Activated CD4-positive, CD25-positive, alpha-beta regulatory T cell treated with anti-CD3 and anti-CD28 coated beads, Interleukin-2, amount 50 U/mL, for 24 hours (primary cell): Measurements from ENCODE around the gene ZFR2.
"Not testable (repeated sequence)": the region's sequence is repeated elsewhere in the genome, so short reads cannot be mapped to it uniquely, and the experiment has no call there.

Experiments used
- ATAC-seq, 2 donors: fragments of 150-1000 bp; cut with Tn5 transposase; one replicate each; pipeline ENCODE4 v1.10.0; 2021; ENCODE audit warnings: mild to moderate bottlenecking in 1 of 2, moderate library complexity in 1 of 2

Gene ZFR2

DNA sequence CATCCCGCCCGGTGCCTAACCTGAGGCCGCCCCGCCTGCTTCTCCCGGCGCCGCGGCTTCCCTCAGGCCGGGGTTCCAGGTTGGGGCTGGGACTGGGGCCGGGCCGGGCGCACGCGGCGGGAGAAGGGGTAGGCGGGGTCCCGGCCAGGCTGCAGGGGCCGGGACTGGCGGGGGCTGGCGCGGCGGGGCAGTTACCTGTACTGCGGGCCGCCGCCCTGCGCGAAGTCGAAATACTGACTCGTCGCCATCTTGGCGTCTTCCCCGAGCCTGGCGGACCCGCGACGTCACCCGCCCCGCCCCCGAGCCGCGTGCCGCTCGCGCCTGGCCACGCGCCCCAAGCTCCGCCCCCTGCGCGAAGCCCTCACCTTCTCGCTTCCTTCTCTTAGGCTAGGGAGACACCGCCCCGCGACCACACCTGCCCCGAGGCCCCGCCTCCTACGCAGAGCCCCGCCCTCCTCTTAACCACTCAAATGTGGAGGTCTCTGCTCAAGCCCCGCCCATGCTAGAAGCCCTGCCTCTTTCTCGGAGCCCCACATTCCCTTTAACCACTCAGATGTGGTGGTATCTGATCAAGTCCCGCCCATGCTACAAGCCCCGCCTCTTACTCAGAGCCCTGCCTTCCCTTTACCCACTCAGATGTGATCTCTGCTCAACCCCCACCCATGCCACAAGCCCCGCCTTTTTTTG lies at the start of gene ZFR2:
Gene ZFR2, minus strand, starts transcription at position 269 of the 687 bp plus-strand sequence. Its CDS starts 21 bp downstream, at position 248.
- no peak for ATAC-seq

DNA sequence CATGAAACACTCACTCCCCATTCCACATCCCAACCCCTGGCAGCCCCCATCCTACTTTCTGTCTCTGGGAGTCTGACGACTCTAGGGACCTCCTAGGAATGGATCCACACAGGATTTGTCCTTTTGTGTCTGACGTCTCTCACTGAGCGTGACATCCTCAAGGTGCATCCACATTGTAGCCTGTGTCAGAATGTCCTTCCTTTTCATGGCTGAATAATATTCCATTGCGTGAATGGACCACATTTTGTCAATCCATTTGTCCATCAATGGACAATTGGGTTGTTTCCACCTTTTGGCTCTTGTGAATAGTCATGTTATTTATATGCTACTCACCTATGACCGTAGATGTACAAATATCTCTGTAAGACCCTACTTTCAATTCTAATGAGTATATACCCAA lies 47.2 kb upstream of the ZFR2 start:
- ATAC-seq, result no peak

DNA sequence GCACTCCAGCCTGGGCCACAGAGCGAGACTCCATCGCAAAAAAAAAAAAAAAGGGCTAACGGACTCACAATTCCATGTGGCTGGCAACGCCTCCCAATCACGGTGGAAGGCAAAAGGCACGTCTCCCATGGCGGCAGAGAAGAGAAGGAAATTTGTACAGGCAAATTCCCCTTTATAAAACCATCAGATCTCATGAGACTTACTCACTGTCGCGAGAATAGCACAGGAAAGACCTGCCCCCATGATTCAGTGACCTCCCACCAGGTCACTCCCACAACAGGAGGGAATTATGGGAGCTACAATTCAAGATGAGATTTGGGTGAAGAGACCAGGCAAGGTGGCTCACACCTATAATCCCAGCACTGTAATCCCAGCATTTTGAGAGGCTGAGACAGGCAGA lies 45.4 kb upstream of the ZFR2 start:
- ATAC-seq, result no peak

DNA sequence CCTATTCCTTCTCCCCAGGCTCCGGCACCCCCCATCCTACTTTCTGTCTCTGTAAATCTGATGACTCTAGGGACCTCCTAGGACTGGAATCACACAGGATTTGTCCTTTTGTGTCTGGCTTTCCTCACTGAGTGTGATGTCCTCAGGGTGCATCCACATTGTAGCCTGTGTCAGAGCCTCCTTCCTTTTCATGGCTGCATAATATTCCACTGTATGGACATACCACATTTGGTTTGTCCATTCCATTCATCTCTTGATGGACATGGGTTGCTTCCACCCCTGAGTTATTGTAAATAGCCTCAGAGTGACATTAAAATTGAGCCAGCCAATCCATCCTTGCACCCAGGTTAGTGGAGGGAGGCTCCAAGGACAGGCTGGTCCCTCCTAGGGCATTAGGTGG lies 41.3 kb upstream of the ZFR2 start:
- no peak for ATAC-seq

DNA sequence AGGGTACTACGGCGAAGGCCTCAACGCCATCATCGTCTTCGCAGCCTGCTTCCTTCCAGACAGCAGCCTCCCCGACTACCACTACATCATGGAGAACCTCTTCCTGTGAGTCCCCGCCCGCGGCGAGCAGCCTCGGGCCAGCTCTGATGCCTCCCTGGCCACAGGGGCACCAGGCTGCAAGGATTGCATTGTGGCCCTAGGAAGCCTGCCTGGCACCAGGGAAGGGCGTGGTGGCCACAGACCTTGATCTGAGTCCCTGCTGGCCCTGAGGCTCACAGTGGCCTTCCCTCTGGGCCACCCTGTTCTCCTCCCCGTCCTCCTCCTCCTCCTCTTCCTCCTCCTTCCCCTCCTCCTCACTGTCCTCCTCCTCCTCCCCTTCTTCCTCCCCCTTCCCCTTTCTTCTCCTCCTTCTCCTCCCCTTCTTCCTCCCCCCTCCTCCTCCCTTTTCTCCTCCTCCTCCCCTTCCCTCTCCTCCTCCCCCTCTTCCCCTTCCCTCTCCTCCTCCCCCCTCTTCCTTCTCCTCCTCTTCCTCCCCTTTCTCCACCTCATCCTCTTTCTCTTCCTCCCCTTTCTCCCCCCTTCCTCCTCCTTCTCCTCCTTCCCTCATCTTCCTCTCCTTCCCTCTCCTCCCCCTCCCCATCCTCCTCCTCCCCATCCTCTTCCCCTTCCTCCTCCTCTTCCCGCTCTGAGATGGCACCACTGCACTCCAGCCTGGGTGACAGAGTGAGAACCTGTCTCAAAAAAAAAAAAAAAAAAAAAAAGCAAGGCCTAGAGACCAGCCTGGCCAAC lies 39.6 kb upstream of the ZFR2 start:
- ATAC-seq, result no peak

DNA sequence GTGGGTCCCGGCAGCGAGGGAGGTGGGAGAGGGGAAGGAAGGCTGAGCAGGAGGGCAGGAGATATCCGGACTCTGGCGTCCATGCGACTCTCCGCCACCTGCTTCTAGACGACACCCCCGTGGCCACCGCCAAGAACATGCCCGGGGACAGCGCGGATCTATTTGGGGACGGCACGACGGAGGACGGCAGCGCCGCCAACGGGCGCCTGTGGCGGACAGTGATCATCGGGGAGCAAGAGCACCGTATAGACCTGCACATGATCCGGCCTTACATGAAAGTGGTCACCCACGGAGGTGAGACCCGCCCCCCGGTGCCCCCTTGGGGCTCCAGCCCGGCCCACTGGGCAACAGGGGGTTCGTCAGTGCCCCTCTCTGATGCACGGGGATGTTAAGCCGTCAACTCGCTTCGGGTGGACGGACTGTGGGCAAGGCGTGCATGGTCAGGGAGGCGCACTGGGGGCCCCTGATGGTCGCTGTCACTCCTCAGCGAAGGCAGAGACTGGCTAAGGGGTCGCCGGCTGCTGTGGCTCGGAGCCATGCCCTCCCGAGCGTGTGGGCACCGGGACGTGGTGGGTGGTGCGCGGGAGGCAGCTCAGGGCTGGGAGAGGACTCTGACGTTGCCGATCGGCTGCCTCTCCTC lies 38.9 kb upstream of the ZFR2 start:
- no peak for ATAC-seq

DNA sequence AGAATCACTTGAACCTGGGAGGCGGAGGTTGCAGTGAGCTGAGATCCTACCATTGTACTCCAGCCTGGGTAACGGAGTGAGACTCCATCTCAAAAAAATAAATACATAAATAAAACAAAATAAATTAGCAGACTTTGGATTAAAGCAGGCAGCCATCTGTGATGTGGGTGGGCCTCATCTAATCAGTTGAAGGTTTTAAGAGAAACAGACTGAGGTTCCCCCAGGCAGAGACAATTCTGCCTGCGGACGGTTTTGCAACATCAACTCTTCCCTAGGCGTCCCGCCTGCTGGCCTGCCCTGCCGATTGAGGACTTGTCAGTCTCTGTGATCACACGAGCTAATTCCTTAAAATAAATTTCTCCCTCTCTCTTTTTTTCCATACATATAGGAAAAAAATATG lies 35.4 kb upstream of the ZFR2 start:
- ATAC-seq, result no peak

DNA sequence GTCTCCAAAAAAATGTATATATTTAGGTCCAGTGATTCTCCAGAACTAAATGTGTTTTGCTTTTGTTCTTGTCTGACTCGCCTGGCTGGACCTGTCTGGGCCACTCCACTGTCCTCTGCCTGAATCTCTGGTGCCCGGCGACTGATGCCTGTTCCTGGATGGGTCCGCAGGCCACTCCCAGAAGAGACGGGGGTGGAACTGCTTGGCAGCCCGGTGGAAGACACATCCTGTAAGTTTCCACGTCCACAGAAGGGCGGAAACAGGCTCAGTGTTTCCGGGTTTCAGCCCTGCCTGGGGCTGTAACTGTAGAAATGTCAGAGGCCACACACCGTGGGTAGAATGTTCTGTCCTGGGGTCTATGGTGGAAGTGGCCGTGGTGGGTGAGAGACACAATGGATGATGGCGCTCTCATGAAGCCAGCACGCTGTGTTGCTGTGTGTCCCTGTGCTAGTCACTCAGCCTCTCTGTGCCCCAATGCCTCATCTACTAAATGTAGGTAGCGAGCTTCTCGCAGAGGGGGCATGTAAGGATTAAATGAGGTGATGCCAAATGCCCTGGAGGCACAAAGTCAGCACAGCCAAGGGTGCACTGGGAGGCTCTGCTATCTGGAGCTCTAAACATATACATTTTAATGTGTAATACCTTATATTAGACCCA lies 33.6 kb upstream of the ZFR2 start:
- ATAC-seq, result no peak

DNA sequence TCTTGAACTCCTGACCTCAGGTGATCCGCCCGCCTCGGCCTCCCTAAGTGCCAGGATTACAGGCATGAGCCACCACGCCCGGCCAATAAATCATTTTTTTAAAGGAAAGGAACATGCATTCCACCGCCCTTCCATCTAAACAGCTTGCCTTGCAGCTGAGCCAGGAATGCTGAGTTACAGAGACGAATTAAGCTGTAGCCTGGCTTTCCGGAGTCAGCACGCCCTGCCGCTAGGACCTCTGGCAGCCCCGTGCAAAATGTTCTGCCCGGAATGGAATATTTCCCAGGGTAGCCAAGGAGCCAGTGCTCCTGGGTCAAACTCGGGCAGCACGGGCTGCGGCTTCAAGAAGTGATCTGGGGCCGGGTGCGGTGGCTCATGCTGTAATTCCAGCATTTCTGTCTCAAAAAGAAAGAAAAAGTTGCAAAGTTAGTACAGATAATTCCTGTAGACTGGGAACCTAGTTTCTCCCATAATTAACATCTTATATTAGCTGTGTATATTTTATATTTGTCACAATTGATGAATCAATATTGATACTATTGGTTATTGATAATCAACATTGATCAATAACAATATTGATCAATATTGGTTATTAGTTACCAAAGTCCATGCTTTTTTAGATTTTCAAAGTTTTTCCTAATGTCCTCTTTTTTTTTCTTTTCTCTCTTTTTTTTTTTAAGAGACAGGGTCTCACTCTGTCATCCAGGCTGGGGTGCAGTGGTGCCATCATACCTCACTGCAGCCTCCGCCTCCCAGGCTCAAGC lies 30.9 kb upstream of the ZFR2 start:
- ATAC-seq, result no peak

DNA sequence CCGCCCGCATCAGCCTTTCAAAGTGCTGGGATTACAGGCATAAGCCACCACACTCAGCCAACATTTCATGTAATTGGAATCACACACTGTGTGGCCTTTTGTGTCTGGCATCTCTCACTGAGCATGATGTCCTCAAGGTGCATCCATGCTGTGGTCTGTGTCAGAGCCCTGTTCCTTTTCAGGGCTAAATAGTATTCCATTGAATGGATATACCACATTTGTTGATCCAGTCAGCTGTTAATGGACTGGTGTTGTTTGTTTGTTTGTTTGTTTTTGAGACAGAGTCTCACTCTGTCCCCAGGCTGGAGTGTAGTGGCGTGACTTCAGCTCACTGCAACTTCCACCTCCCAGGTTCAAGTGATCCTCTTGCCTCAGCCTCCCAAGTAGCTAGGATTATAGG lies 29.6 kb upstream of the ZFR2 start:
- no peak for ATAC-seq

DNA sequence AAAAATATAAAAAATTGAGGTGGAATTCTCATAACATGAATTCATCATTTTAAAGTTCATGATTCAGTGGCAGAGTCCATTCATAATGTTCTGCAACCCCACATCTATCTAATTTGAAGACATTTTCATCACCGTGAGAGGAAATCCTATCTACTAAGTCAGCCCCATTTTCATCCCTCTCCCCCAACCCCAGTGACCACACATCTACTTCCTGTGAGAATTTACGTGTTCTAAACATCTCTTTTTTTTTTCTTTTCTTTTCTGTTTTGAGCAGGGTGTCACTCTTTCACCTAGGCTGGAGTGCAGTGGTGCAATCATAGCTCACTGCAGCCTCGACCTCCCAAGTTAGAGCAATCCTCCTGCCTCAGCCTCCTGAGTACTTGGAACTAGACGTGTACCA lies 29.1 kb upstream of the ZFR2 start:
- ATAC-seq, result no peak

DNA sequence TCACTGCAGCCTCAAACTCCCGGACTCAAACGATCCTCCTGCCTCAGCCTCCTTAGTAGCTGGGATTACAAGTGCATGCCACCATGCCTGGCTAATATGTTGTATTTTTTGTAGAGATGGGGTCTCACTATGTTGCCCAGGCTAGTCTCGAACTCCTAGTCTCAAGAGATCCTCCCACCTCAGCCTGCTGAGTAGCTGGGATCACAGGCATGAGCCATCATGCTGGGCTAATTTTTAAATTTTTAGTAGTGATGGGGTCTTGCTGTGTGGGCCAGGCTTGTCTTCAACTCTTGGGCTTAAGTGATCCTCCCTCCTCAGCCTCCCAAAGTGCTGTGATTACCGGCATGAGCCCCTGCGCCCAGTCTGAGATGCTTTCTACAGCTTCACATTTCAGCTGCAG lies 26.9 kb upstream of the ZFR2 start:
- no peak for ATAC-seq

DNA sequence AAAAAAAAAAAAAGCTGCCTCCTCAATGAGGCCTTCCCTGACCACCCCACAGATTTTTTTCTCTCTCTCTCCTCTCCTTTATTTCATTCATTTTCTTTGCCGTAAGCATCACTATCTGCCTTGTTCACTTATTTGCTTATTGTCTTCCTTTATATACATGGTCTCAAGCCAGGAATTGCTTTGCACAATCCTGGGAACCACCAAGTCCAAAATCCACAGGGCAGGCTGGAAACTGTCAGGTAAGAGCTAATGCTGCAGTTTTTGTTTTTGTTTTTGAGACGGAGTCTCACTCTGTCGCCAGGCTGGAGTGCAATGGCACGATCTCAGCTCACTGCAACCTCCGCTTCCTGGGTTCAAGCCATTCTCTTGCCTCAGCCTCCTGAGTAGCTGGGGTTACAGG lies 26.1 kb upstream of the ZFR2 start:
- not testable (repeated sequence) for ATAC-seq

DNA sequence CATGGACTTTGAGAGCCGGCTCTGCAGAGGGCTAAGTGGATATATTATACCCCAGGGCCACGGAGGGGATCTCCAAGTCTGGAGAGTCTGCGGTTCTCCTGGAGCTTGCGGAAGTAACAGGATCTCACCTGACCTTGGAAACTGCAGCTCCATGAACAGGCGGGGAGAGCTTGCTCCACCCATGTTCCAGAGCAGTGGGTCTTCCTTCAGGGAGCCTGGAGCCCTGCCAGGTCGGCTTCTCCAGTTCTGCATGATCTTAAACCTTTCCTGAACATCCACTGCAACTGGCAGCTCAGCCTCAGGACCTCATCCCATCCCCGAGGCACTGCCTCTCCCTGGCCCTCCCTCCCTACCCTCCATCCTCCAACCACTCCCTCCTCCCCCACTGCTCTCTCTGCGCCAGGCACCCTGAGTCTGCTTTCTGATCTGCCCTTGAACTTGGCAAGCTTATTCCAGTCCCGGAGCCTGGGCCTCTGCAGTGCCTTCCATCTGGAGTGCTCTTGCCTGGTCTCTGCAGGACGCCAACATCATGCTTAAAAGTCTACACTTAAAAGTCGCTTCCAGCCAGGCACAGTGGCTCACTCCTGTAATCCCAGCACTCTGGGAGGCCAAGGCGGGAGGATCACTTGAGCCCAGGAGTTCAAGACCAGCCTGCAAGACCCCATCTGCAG lies 24.8 kb upstream of the ZFR2 start:
- ATAC-seq, result no peak

DNA sequence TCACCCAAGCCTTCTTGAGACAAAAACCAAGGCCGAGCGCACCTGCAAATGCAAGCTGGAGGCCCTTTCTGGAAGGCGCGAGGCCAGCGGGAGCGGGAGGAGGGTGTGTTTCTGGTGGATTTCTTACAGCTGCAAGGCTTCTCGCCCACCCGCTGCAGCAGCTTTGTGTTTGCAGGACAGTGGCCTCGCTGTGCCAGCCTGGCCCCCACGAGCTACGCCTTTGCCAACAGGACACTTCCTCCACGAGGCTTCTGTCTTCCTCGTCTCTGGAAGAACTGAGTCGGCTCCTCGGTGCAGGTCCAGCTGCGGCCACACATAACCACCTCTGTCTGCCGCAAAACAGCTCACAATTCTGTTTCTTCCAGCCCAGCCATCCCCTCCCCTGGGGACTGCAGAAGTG lies 21.8 kb upstream of the ZFR2 start:
- ATAC-seq, result no peak

DNA sequence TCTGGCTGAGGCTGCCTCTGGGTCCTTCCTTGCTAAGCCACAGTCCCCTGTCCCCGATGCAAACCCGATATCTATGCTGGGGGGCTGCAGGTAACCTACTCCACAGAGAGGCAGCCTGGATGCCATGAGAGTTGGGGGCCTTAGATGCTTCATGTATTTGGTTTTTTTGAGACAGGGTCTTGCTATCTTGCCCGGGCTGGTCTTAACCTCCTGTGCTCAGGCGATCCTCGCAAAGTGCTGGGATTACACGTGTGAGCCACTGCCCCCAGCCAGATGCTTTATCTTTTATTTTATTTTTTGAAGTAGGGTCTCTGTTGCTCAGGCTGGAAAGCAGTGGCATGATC lies 13.2 kb upstream of the ZFR2 start:
- ATAC-seq, result no peak

DNA sequence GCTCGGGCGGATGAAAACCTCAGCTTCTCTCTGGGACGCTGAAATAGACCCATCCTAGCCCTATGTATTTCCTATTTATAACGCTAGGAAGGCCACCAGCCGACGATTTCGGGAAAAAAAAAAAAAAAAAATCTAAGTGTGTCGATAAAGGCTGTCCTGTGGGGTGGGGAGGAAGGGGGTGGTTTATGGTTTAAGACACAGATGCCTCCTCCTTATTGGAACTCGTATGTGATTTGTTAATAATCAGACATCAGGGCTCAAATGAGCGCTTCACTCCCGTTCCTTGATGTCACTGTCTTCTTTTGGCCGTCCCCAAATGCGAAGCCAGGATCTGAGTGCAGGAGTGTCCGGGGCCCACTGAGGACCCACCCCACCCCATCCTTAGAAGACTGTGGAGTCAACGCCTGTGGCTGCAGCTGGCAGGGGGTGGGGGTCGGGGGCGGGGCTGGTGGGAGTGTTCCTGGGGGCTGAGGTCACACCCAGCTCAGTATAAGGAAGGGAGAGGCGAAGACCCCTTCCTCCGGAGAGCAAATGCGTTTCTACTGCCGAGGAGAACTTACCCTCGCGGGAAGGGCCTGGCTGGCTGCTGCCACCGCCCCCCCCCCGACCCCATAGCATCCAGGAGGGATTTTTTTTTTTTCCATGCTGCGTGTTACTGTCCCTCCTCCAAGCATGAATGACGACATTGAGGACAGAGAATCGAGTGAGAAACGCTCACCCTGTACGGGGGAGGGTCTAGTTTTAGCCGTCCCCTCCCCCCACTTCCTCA lies 12.6 kb upstream of the ZFR2 start:
- no peak for ATAC-seq

DNA sequence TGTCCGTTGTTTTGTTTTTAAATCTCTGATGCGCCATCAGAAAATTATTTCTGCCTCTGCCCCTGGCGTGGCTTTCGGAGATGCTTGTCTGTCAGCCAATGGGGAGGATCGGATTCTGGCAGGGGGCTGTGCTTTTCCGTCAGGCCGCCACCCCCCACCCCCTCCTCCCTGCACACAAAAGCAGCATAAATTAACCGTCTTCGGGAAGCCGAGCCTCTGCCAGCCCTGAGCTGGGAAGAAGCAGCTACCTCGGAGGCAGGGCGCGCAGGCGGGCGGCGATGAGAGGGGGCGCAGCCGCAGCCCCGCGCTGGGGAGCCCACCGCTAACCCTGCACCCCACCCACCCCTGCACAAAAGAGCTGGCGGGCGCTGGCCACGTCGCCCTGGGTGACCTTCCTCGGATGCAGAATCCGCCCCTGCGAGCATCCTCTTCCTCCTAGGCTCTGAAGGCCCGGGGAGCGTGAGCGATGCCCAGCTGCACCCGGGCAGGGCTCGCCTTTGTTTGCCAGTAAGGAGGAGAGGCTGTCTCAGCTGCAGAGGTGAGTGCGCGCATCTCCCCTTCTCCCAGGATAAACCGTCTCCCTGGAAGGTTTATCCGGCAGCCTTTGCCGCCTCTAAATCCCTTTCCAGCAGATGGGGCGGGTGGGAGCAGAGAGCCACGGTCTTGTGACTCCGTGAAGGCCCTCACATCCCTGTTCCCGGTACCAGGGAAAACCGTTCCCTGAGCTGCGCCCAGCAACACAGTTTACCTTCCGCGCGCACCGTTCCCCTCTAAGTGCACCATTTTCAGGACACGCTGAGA lies 11.8 kb upstream of the ZFR2 start, which contains the start of gene ATCAY:
Gene ATCAY, plus strand, starts transcription at position 215 of the 801 bp plus-strand sequence. CDS start 5,083 bp downstream, outside the sequence.
- ATAC-seq, result no peak

DNA sequence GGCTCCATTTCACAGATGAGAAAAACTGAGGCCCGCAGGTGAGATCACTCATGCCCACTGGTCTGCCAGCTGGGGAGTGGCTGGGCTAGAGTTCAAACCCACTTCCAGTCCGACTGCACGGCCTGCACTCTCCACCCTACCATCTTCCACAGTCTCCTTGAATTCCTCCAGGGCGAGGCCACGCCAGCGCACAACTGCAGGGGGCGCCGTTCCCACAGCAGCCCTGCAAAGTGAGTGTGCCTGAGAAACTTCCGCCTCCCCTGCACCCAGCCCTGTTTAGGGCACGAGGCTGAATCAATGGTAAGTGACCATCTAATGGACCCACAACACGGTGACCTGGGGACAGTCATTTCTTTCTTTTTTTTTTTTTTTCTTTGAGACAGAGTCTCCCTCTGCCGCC lies 10.8 kb upstream of the ZFR2 start:
- ATAC-seq, result no peak

DNA sequence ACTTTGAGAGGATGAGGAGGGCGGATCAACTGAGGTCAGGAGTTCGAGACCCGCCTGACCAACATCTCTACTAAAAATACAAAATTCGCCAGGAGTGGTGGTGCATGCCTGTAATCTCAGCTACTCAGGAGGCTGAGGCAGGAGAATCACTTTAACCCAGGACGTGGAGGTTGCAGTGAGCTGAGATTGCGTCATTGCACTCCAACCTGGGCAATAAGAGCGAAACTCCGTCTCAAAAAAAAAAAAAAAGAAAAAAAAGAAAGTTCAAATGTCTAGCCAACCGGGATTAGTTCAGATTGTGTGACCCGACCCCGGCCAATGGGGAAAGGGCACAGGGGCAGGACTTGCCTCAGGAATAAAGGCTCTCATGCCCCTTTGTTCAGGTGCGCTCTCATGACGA lies 5.9 kb upstream of the ZFR2 start:
- not testable (repeated sequence) for ATAC-seq
